ENCODE results near the gene C15orf39. TPM values are rescaled to one million over a fixed set of nuclear protein-coding genes. Genes with fewer than 3 reads are reported as not detected.
"Not testable (repeated sequence)": the region's sequence is repeated elsewhere in the genome, so short reads cannot be mapped to it uniquely, and the experiment has no call there.

The C15orf39 gene
- total RNA-seq, 3 donors from 2014 or later: 22.2 to 32.5 (median 24.2) TPM

DNA sequence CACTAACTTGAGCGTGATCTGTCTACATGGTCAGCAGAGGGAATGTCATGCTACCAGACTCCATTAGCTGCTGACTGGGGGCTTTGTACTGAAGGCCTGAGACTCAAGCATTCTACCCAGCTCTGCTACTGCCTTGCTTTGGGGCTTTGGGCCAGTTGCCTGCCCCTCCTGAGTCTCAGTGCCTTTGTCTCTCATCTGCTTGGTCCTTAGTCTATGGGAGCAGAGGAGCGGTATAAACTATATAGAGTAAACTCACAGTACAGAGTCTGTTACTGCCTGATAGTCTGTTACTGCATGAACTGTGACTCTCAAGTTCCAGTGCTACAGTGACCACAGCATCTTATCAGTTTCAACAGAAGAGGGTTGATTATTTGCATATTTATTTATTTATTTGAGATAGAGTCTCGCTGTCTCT lies 38.5 kb upstream of the C15orf39 start:
- intact Hi-C loops (cut with DNase I, micrococcal nuclease): no loop called here

DNA sequence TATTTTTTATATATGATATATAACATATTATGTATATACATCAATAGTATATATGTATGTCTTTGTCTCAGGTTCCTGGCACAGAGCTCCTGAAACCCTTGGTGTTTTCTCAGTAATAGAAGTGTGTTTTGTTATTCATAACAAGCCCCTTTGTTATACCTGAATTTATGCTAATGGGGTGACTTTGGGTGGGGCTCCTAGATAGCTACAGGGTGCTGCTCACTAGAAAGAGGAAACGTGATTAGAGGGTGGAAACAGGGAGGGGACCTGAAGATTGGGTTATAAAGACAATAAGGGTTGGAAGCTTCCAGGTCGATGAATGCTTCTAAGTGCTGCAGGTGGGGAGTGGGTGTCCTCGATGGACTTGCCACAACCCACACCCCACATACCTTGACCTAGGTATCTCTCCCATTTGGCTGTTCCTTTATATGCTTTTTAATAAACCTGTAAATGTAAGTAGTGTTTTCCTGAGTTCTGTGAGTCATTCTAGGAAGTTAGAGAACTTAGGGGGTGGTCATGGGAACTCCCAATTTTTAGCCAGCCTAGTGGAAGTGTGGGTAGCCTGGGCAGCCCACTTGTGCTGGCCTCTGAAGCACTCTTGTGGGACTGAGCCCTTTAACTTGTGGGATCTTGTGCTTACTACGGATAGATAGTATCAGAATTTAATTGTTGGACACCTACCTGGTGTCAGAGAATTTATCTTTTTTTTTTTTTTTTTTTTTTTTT lies 36.9 kb upstream of the C15orf39 start:
- Histone ChIP-seq H3K9me3 (peaks cover 4% of the 10 kb centered on the region), H3K4me3 (no peak overlapping the region), H3K4me1 (ENCODE audit: low read depth) (peaks cover 4% of the 10 kb centered on the region), H3K36me3 (ENCODE audit: low read depth) (no peaks in the 10 kb centered on the region)
- no peak for TF ChIP-seq CTCF (IDR thresholded peaks at IDR 0.05)
- intact Hi-C loops (cut with DNase I, micrococcal nuclease): no loop called here
- ATAC-seq (no peak), DNase-seq (no peak)

More for the DNA sequence above, 38.5 kb upstream of the C15orf39 start:
- no peak for ATAC-seq
- H3K9me3 ChIP-seq: no peaks in the 10 kb centered on the region
- no peak overlapping the region for H3K4me3 ChIP-seq
- no peak for TF ChIP-seq CTCF (IDR thresholded peaks at IDR 0.05)
- H3K4me1 ChIP-seq (ENCODE audit: low read depth): peaks cover 4% of the 10 kb centered on the region
- no peak for DNase-seq
- no peaks in the 10 kb centered on the region for H3K36me3 ChIP-seq (ENCODE audit: low read depth)

DNA sequence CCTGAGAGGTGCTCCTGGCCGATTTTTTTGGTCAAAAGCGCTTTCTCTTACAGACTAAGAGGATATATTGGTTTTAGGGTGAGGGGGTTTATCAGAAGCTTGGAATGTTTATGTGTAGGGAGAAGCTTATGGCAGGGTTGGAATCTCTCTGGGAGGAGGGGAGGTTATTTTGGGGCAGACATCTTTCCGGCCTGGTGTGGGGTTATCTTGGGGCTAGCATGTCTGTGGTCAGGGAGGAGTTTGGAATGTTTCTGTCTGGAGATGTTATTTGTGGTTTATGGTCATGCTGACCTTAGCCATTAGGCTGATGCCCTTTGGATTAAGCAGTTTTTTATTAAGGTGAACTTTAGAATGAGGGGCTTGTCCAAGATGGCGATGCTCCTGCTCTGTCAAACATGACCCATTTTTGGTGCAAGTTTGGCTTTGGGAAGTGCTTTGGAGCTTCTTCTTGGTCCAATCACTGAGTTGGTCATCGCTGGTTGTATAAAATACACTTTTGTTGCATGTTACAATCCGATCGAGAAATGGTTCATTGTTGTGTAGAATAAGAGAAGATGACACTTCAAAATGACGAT lies 35.1 kb upstream of the C15orf39 start:
- H3K4me3 ChIP-seq; H3K36me3 ChIP-seq (ENCODE audit: low read depth); H3K4me1 ChIP-seq (ENCODE audit: low read depth); intact Hi-C loops (cut with DNase I, micrococcal nuclease); H3K9me3 ChIP-seq; ATAC-seq; DNase-seq: not testable (repeated sequence)

GRCh38 chr15:75167588-75168350 lies 33.9 kb upstream of the C15orf39 start:
- Histone ChIP-seq H3K9me3 (peaks cover 4% of the 10 kb centered on the region), H3K4me1 (ENCODE audit: low read depth) (peaks cover 4% of the 10 kb centered on the region), H3K4me3 (no peak overlapping the region), H3K36me3 (ENCODE audit: low read depth) (no peaks in the 10 kb centered on the region)
- intact Hi-C loops (cut with DNase I, micrococcal nuclease): no loop called here
- DNase-seq (no peak), ATAC-seq (no peak)
- no peak for TF ChIP-seq CTCF (IDR thresholded peaks at IDR 0.05)

DNA sequence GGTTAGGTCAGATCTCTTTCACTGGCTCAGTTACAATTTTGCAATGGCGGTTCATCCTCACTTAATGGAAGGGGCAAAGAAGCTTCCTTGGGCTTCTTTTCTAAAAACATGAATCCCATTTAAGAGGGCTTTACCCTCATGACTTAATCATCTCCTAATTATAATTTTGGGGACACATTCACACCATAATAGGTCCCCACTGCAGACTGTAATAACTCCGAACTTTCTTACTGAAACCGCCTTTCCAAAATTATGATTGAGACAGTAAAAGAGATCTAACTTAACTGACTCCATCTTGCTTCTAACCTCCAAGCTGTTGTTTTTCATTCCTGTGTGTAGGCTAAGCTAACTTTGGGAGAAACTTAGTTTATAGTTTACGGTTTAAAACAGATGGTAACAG lies 33.3 kb upstream of the C15orf39 start:
- no peak for TF ChIP-seq CTCF (IDR thresholded peaks at IDR 0.05)
- Histone ChIP-seq H3K36me3 (ENCODE audit: low read depth) (no peaks in the 10 kb centered on the region), H3K4me3 (no peak overlapping the region), H3K4me1 (ENCODE audit: low read depth) (peaks cover 4% of the 10 kb centered on the region), H3K9me3 (peaks cover 4% of the 10 kb centered on the region)
- intact Hi-C loops (cut with DNase I, micrococcal nuclease): no loop called here
- ATAC-seq: no peak
- DNase-seq: no peak

GRCh38 chr15:75170203-75170602 lies 31.5 kb upstream of the C15orf39 start:
- no peak for DNase-seq
- no peak for ATAC-seq
- Histone ChIP-seq H3K4me3 (no peak overlapping the region), H3K4me1 (ENCODE audit: low read depth) (no peaks in the 10 kb centered on the region), H3K36me3 (ENCODE audit: low read depth) (no peaks in the 10 kb centered on the region), H3K9me3 (peaks cover 4% of the 10 kb centered on the region)
- no peak for TF ChIP-seq CTCF (IDR thresholded peaks at IDR 0.05)
- intact Hi-C loops (cut with DNase I, micrococcal nuclease): no loop called here

All from mucosa of descending colon (tissue), 3 donors.